NCI-H526 (cell line): ENCODE data around the gene UHRF1.

Source experiments
- DNase-seq, 2 experiments: peaks; one replicate each; lab custom pipeline; 2025; lab: John Stamatoyannopoulos, UW

UHRF1 gene

DNA sequence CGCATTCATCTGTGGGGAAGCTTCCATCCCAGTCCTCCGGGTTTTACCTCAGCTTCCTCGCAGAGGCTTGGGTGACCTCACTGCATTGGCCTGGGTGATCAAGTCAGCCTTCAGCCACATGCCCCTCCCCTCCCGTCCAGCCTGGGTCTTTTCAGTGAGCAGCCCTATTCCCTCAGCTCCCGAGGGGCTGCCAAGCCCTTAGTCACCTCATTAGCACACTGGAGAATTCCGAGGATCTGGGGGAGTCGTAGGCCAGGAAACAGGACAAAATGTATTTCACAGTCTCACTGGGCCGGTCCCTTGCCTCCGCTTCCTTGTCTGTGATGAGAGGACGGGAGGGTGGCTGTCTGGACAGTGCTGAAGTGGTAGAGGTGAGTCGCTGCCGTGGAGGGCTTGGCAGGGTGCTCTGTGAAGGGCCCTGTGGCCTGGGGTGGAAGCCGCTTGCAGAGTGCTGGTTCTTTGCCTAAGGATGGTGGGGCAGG lies 79.5 kb downstream of the UHRF1 start:
- DNase-seq, result no peak

DNA sequence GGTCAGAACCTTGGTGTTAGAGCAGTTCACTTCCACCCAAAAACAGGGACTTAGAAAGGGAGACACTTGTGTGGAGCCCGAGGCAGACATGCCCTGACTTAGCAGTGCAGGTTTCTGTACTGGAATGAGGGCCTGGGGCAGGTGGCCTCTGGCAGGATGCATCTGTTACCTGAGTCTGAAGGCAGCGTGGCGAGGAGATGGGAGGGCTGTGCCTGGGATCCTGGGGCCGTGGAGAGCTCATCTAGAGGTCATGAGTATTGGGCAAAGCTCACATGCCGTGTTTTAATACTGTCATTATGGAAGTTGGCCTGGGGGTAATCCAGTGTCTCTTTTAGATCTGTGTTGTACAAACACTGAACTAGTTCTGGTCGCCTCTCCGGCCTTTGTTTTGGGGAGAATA lies 81.0 kb downstream of the UHRF1 start:
- DNase-seq, result no peak

DNA sequence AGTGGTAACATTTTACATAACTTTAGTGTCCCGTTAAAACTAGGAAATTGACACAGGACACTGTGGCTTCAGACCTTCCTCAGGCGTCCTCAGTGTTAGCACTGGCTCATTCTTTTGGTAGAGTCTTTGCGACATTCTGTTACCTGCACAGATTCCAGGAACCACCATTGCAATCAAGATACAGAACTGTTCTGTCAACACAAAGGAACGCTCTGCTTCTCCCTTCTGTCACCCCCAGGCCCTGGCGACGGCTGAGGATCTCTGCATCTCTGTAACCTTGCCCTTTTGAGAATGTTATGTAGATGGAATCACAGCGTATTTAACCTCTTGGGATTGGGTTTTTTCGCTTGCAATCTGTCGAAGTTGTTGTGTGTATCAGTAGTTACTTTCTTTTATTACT lies 82.2 kb downstream of the UHRF1 start:
- DNase-seq, result no peak

DNA sequence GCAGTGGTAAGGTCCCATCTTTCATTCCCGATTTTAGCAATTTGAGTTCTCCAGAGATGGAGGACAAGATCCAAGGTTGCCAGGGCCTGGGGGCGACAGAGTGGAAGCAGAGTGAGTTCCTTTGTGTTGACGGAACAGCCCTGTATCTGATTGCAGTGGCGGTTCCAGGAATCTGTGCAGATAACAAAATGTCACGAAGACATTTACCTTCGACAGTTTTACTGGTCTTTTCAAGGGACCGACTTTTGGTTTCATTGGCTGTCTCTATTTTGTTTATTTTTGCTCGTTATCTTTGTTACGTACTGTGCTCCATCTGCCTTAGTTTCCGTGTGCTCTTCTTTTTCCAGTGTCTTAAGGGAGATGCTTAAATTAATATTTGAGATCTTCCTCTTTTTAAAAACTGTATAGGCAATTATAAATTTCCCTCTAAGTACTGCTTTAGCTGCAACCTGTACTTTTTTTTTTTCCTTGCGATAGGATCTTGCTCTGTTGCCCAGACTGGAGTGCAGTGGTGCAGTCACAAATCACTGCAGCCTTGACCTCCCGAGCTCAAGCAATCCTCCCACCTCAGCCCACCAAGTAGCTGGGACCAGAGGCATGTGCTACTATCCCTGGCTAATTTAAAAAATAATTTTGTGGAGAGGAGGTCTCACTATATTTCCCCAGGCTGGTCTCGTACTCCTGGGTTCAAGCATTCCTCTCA lies 82.8 kb downstream of the UHRF1 start:
- DNase-seq, result no peak

DNA sequence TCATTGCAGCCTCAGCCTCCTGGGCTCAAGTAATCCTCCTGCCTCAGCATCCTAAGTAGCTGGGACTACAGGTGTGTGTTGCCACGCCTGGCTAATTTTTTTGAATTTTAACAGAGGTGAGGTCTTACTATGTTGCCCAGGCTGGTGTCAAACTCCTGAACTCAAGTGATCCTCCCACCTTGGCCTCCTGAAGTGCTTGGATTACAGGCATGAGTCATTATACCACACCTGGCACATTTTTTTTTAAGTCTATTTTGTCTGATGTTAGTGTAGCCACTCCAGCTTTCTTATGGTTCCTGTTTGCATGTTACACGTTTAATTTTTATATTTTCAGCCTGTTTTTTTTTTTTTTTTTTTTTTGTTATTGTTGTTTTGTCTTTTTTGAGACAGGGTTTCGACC lies 84.4 kb downstream of the UHRF1 start:
- no peak for DNase-seq

DNA sequence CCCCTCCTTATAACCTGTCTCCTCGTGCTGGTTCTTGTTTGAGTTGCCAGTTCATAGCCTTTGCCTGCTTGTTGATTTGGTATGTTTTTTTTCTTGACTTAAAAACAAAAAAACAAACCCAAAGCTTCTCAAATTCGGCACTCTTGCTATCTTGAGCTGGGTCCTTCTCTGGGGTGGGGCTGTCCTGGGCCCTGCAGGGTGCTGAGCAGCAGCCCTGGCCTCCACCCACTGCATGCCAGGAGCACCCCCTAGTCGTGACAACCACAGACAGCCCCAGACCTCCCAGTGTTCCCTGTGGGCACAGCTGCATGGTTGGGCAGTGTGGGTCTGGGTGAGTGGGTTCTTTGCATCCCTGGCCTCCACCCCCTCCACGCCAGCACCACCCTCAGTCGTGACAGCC lies 87.4 kb downstream of the UHRF1 start:
- no peak for DNase-seq

DNA sequence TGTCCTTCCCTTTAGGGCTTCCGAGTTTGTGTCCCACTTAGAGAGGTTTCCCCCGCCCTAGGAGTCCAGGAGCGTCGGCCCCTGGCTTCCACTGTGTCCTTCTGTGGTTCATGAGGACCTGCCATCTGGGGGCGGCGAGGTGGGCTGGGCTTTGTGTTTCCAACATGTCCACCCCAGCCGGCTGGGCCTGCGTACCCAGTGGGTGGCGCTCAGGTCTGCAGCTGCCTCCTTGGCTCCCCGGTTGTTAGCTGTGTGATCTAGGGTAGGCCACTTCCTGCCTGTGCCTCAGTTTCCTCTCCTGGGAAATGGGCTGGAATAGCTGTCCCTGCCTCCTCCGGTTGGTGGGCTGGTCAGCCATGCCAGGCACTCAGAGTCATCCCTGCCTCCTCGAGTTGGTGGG lies 88.0 kb downstream of the UHRF1 start:
- no peak for DNase-seq

DNA sequence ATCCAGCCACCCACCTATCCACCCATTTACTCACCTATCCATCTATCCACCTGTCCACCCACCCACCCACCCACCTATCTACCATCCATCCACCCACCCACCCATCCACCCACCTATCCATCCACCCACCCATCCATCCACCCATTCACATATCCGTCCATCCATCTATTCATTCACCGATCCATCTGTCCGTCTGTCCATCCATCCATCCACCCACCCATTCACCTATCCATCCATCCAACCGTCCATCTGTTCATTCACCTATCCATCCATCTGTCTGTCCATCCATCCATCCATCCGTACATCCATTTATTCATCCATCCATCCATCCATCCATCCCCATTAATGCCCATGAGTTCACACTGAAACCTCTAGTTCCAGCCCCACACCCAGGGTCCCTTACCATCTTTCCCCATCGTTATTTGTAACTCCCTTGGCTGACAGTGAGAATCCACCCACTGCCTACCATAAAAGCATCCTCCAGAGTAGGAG lies 90.9 kb downstream of the UHRF1 start:
- no peak for DNase-seq

DNA sequence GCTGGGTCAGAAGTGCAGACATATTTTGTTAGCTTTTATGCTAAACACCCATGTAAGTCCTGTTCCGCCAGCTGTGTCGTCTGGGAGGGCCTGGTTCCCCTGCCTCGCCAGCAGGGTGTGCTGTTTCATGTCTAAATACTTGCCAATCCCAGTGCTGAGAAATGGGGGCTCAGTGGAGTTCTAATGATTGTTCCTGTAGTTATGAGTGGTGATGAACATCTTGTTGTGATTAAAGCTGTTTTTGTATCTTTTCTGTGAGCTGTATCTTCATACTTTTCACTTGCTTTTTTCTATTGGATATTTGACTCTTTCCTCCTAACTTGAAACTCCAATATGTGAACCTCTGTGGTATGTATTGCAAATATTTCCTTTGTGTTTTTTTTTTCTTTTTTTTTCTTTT lies 92.3 kb downstream of the UHRF1 start:
- peak in 1 of 2 experiments; percentile 12 for DNase-seq

DNA sequence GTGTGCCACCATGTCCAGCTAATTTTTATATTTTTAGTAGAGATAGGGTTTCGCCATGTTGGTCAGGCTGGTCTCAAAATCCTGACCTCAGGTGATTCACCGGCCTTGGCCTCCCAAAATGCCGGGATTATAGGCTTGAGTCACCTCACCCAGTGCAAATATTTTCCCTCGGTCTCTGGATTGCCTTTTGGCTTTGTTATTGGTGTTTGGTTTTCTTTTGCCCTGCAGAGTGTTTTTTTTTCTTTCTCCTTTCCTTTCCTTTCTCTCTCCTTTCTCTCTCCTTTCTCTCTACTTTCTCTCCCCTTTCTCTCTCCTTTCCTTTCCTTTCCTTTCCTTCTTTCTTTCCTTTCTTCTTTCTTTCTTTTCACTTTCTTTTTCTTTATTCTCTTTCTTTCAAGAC lies 92.8 kb downstream of the UHRF1 start:
- no peak for DNase-seq

DNA sequence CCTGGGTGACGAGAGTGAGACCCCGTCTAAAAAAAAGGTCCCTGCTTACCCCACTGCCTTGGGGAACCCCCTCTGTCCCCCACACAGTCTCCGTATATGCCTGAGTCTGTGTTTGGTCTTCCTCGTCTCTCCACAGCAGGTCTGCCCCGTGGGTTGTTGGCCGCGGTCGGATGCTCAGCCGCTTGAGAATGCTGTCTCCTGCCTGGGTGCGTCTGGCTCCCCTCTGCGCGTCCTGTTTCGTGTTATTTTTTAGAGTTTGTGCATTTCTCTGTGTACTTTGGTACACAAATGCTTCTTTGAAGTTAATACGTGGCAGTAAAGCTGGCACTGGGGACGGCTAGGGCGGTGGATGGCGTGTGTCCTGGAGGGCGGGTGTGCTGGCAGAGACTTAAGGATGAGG lies 94.5 kb downstream of the UHRF1 start:
- no peak for DNase-seq

DNA sequence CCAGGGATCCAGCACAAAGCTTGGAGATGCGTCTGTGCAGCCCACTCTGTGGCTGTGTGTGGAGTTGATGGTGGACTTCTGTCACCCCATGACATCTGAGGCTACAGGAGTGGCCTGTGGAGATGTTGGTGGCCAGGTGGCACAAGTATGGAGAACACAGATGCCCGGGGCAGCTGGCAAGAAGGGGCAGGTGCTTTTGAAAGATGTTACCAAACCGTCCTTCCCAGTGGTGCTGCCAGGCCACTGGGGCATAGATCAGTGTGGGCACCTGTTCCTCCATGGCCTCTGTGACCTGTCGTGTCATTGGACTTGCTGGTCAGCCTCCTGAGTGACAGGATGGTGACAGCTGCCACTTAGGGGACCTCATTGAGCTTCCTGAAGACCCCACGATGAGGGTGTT lies 95.8 kb downstream of the UHRF1 start:
- no peak for DNase-seq

DNA sequence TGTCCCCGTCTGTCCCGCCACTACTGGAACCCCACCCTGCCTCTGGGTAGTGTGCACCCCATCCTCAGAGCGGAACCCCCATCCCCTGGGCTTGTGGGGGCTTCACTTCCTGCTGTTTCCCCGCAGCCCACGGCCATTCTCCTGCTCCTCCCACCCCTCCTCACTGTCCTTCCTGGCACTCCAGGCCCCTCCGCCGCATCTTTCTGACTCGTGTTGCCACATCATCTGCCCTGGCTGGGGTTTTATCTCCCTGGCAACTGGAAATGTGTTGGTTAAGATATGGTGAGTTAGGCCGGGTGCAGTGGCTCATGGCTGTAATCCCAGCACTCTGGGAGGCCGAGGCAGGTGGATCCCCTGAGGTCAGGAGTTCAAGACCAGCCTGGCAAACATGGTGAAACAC lies 96.9 kb downstream of the UHRF1 start:
- no peak for DNase-seq

DNA sequence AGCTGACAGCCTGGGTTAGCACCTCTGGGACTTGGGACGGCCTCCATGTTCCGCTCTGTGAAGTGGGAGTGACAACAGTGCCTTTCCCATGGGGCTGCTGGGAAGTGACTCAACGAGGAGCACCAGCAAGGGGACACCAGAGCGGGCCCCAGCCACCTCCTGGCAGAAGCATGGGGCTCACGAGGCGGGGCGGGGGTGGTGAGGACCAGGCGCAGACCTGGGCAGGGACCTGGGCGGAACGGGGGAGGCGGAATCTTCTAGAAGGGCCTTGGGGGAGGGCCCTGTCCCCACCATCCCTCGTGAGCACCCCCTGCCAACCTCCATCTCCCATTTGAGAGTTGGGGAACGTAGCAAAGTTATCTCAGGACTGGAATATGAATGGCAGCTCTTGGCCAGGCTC lies 97.5 kb downstream of the UHRF1 start:
- no peak for DNase-seq
